ENCODE results near the gene LCNL1.

Gene LCNL1

GRCh38 chr9:137008312-137008711, 25.5 kb downstream of the LCNL1 start:
- no peak for TF ChIP-seq CTCF (IDR thresholded peaks at IDR 0.05; ENCODE audit: control insufficient read depth, extremely low read depth, insufficient read depth)
- H3K4me3 ChIP-seq (ENCODE audit: low read depth, low read length) = no peak overlapping the region
- no peak for DNase-seq (ENCODE audit: low read depth)

- no peak for DNase-seq (ENCODE audit: low read depth)
- H3K4me3 ChIP-seq (ENCODE audit: low read depth, low read length) = no peak overlapping the region
- TF ChIP-seq CTCF (IDR thresholded peaks at IDR 0.05; ENCODE audit: control insufficient read depth, extremely low read depth, insufficient read depth) = no peak
These were observed 26.4 kb downstream of the LCNL1 start for GRCh38 chr9:137009217-137009616.

GRCh38 chr9:137009938-137010732, 27.3 kb downstream of the LCNL1 start:
- DNase-seq (ENCODE audit: low read depth) = no peak
- H3K4me3 ChIP-seq (ENCODE audit: low read depth, low read length) = no peak overlapping the region
- TF ChIP-seq CTCF (IDR thresholded peaks at IDR 0.05; ENCODE audit: control insufficient read depth, extremely low read depth, insufficient read depth) = no peak

GRCh38 chr9:137011156-137011555, 28.4 kb downstream of the LCNL1 start:
- no peak overlapping the region for H3K4me3 ChIP-seq (ENCODE audit: low read depth, low read length)
- DNase-seq (ENCODE audit: low read depth) = no peak
- TF ChIP-seq CTCF (IDR thresholded peaks at IDR 0.05; ENCODE audit: control insufficient read depth, extremely low read depth, insufficient read depth) = no peak

- no peak overlapping the region for H3K4me3 ChIP-seq (ENCODE audit: low read depth, low read length)
- no peak for DNase-seq (ENCODE audit: low read depth)
- TF ChIP-seq CTCF (IDR thresholded peaks at IDR 0.05; ENCODE audit: control insufficient read depth, extremely low read depth, insufficient read depth) = no peak
These were observed 29.3 kb downstream of the LCNL1 start for GRCh38 chr9:137011907-137012675.

- no peak for TF ChIP-seq CTCF (IDR thresholded peaks at IDR 0.05; ENCODE audit: control insufficient read depth, extremely low read depth, insufficient read depth)
- no peak overlapping the region for H3K4me3 ChIP-seq (ENCODE audit: low read depth, low read length)
- DNase-seq (ENCODE audit: low read depth) = no peak
These were observed 30.1 kb downstream of the LCNL1 start for GRCh38 chr9:137012694-137013570.

Measured in LNCaP clone FGC (cell line).